ENCODE measurements around the gene PAFAH1B2.
"Not testable (repeated sequence)": the region's sequence is repeated elsewhere in the genome, so short reads cannot be mapped to it uniquely, and the experiment has no call there.

The PAFAH1B2 gene

GRCh38 chr11:117112497-117112896, 31.6 kb upstream of the PAFAH1B2 start:
- H3K4me1 ChIP-seq; H3K9me3 ChIP-seq; H3K36me3 ChIP-seq (replicated peaks); H3K4me3 ChIP-seq; DNase-seq (ENCODE audit: low spot score in 2 of 2); in situ Hi-C loops (cut with MboI; ENCODE audit: low sequenced_read_pairs); H3K27me3 ChIP-seq (ENCODE audit: low read depth): not testable (repeated sequence)

GRCh38 chr11:117112939-117113338, 31.1 kb upstream of the PAFAH1B2 start:
- H3K27me3 ChIP-seq (ENCODE audit: low read depth); H3K36me3 ChIP-seq (replicated peaks); H3K9me3 ChIP-seq; in situ Hi-C loops (cut with MboI; ENCODE audit: low sequenced_read_pairs); H3K4me1 ChIP-seq; DNase-seq (ENCODE audit: low spot score in 2 of 2); H3K4me3 ChIP-seq: not testable (repeated sequence)

GRCh38 chr11:117117681-117118080, 26.4 kb upstream of the PAFAH1B2 start:
- no peak overlapping the region for H3K4me3 ChIP-seq
- in situ Hi-C loops (cut with MboI; ENCODE audit: low sequenced_read_pairs): no loop called here
- H3K36me3 ChIP-seq (replicated peaks): no peaks in the 10 kb centered on the region
- no peaks in the 10 kb centered on the region for H3K27me3 ChIP-seq (ENCODE audit: low read depth)
- H3K9me3 ChIP-seq: no peaks in the 10 kb centered on the region
- H3K4me1 ChIP-seq: peaks cover 3% of the 10 kb centered on the region
- DNase-seq (ENCODE audit: low spot score in 2 of 2): peak in 1 of 2 experiments; percentile 77

- no peaks in the 10 kb centered on the region for H3K36me3 ChIP-seq (replicated peaks)
- in situ Hi-C loops (cut with MboI; ENCODE audit: low sequenced_read_pairs): no loop called here
- no peak for DNase-seq (ENCODE audit: low spot score in 2 of 2)
- H3K4me3 ChIP-seq: no peak overlapping the region
- H3K9me3 ChIP-seq: no peaks in the 10 kb centered on the region
- peaks cover 3% of the 10 kb centered on the region for H3K4me1 ChIP-seq
- H3K27me3 ChIP-seq (ENCODE audit: low read depth): peaks cover 11% of the 10 kb centered on the region; the same call in 1 of the 2 replicates
Observed at GRCh38 chr11:117121176-117121575, 22.9 kb upstream of the PAFAH1B2 start.

DNA sequence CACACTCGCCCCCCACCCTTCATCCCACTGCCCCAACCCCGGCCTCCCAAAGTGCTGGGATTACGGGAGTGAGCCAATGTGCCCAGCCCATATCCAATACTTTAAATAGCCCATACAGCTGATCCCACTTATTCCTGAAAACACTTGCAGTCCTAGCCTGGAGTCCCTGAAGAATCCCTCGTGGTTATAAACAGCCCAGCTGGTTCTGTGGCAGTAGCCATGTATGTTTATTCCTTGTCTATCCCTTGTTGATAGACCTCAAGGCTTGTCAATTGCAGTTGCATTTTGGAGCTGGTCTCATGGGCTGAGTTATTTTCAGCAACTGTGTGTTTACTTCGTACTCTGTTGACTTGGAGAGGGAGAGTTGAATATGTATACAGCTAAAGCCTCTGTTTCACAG, 21.5 kb upstream of the PAFAH1B2 start:
- DNase-seq (ENCODE audit: low spot score in 2 of 2): no peak
- Histone ChIP-seq H3K36me3 (replicated peaks) (no peaks in the 10 kb centered on the region), H3K4me3 (no peak overlapping the region), H3K9me3 (no peaks in the 10 kb centered on the region), H3K27me3 (ENCODE audit: low read depth) (peaks cover 11% of the 10 kb centered on the region; the same call in 1 of the 2 replicates), H3K4me1 (no peaks in the 10 kb centered on the region; the same call in 1 of the 2 replicates)
- in situ Hi-C loops (cut with MboI; ENCODE audit: low sequenced_read_pairs): no loop called here

DNA sequence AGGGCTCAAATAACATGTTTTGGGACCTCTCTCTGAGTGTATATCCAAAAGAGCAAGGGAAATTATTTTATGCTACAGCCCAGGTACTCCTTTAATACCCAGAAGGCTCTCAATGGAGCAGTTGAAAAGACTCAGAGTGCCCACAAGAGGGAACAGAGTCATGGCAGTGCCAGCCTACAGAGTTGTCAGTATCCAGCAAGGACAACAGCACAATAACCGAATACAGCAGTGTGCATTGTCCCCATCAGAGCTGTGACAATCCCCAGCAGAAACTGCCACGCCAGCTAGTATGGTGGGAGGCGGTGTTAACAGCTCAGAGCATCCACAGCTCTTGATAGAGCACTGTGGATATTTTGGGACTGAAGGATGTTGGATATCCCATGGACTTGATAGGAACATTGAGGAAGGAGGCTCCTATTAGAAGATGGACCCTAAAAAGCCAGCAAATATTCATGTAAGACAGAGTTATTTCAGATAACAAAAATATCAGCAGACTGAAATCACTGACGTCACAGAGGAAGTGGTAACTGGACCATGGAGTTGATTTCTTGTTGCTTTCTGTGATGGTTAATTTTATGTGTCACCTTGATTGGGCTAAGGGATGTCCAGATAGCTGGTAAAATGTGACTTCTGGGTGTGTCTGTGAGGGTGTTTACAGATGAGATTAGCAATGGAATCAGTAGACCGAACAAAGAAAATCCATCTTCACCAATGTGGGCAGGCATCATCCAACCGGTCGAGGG, 17.7 kb upstream of the PAFAH1B2 start:
- Histone ChIP-seq H3K27me3 (ENCODE audit: low read depth) (peaks cover 11% of the 10 kb centered on the region; the same call in 1 of the 2 replicates), H3K36me3 (replicated peaks) (no peaks in the 10 kb centered on the region), H3K4me1 (no peaks in the 10 kb centered on the region), H3K4me3 (no peak overlapping the region), H3K9me3 (no peaks in the 10 kb centered on the region)
- DNase-seq (ENCODE audit: low spot score in 2 of 2): no peak
- in situ Hi-C loops (cut with MboI; ENCODE audit: low sequenced_read_pairs): no loop called here

DNA sequence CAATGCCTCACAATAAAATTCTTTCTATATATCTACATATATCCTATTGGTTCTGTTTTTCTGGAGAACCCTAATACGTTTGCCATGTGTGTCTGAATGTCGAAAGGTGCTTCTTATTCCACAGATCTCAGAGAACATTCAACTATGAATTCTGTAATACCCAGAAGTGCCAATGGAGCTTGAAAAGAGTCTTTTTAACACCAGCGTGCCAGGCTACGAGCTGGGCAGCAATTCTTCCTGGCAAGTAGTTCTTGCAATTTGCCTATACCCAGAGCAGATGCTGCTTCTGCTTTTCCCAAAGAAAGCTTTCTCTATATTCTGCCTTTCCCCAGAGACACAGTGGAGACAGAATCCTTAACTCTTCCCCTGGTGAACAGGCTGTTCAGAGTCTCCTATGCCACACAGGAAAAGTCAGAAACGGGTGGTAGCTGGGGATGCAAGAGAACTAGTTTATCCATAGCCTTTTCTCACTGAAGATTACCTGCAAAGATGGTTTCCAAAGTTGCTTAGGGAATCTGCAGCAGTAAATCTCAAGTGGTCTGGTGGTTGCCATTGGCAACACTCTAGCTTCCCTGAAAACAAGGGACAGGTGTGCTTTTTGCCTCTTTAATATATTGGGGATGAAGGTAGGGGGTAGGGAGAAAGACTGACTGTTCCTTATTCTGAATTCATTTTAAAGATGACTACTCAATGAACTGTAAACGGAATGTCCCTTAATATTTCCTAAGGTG, 16.8 kb upstream of the PAFAH1B2 start:
- no peaks in the 10 kb centered on the region for H3K36me3 ChIP-seq (replicated peaks)
- DNase-seq (ENCODE audit: low spot score in 2 of 2): no peak
- H3K4me3 ChIP-seq: no peak overlapping the region
- in situ Hi-C loops (cut with MboI; ENCODE audit: low sequenced_read_pairs): no loop called here
- peaks cover 11% of the 10 kb centered on the region; the same call in 1 of the 2 replicates for H3K27me3 ChIP-seq (ENCODE audit: low read depth)
- no peaks in the 10 kb centered on the region for H3K9me3 ChIP-seq
- no peaks in the 10 kb centered on the region for H3K4me1 ChIP-seq

- no peaks in the 10 kb centered on the region for H3K4me1 ChIP-seq
- H3K27me3 ChIP-seq (ENCODE audit: low read depth): peaks cover 9% of the 10 kb centered on the region; the same call in 1 of the 2 replicates
- no peak overlapping the region for H3K4me3 ChIP-seq
- DNase-seq (ENCODE audit: low spot score in 2 of 2): no peak
- H3K36me3 ChIP-seq (replicated peaks): no peaks in the 10 kb centered on the region
- H3K9me3 ChIP-seq: no peaks in the 10 kb centered on the region
- in situ Hi-C loops (cut with MboI; ENCODE audit: low sequenced_read_pairs): no loop called here
Observed at GRCh38 chr11:117128289-117128688, 15.8 kb upstream of the PAFAH1B2 start.

DNA sequence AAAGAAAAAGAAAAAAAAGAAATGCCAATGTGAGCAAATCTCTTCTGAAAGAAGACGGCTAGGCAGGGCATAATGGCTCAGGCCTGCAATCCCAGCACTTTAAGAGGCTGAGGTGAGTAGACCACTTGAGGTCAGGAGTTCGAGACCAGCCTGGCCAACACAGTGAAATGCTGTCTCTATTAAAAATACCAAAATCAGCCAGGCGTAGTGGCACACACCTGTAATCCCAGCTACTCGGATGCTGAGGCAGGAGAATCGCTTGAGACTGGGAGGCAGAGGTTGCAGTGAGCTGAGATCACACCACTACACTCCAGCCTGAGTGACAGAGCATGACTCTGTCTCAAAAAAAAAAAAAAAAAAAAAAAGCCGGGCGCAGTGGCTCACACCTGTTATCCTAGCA, 13.7 kb upstream of the PAFAH1B2 start:
- not testable (repeated sequence) for H3K36me3 ChIP-seq (replicated peaks); DNase-seq (ENCODE audit: low spot score in 2 of 2); H3K4me1 ChIP-seq; H3K4me3 ChIP-seq; H3K9me3 ChIP-seq; H3K27me3 ChIP-seq (ENCODE audit: low read depth)
- in situ Hi-C loops (cut with MboI; ENCODE audit: low sequenced_read_pairs): loop anchor here (5.0 kb wide), 1 partner anchor 77 kb away; no protein-coding TSS in a partner anchor

DNA sequence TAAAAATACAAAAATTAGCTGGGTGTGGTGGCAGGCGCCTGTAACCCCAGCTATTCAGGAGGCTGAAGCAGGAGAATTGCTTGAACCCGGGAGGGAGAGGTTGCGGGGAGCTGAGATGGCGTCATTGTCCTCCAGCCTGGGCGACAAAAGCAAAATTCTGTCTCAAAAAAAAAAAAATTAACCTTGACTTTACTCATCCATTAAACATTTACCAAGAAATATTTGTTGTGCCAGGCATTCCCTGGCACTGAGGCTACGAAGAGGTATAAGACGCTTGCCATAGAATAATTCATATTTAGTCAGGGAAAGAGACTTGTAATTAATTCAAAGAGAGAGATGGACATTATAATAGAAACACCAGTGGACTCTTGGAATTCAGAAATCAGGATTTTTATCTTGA, 13.2 kb upstream of the PAFAH1B2 start:
- no peak for DNase-seq (ENCODE audit: low spot score in 2 of 2)
- Histone ChIP-seq H3K27me3 (ENCODE audit: low read depth) (peaks cover 3% of the 10 kb centered on the region; the same call in 1 of the 2 replicates), H3K4me3 (no peak overlapping the region), H3K36me3 (replicated peaks) (no peaks in the 10 kb centered on the region), H3K9me3 (no peaks in the 10 kb centered on the region), H3K4me1 (no peaks in the 10 kb centered on the region)
- in situ Hi-C loops (cut with MboI; ENCODE audit: low sequenced_read_pairs): loop anchor here (5.0 kb wide), 1 partner anchor 76 kb away; no protein-coding TSS in a partner anchor

- in situ Hi-C loops (cut with MboI; ENCODE audit: low sequenced_read_pairs): loop anchor here (5.0 kb wide), 1 partner anchor 73 kb away; no protein-coding TSS in a partner anchor
- Histone ChIP-seq H3K36me3 (replicated peaks) (no peaks in the 10 kb centered on the region), H3K4me3 (no peak overlapping the region), H3K4me1 (no peaks in the 10 kb centered on the region), H3K27me3 (ENCODE audit: low read depth) (no peaks in the 10 kb centered on the region), H3K9me3 (no peaks in the 10 kb centered on the region)
- no peak for DNase-seq (ENCODE audit: low spot score in 2 of 2)
Observed at GRCh38 chr11:117134431-117134830, 9.7 kb upstream of the PAFAH1B2 start.

GRCh38 chr11:117134979-117135378, 9.1 kb upstream of the PAFAH1B2 start:
- H3K4me1 ChIP-seq; H3K4me3 ChIP-seq; H3K36me3 ChIP-seq (replicated peaks); DNase-seq (ENCODE audit: low spot score in 2 of 2); H3K27me3 ChIP-seq (ENCODE audit: low read depth); H3K9me3 ChIP-seq: not testable (repeated sequence)
- in situ Hi-C loops (cut with MboI; ENCODE audit: low sequenced_read_pairs): loop anchor here (5.0 kb wide), 1 partner anchor 72 kb away; no protein-coding TSS in a partner anchor

DNA sequence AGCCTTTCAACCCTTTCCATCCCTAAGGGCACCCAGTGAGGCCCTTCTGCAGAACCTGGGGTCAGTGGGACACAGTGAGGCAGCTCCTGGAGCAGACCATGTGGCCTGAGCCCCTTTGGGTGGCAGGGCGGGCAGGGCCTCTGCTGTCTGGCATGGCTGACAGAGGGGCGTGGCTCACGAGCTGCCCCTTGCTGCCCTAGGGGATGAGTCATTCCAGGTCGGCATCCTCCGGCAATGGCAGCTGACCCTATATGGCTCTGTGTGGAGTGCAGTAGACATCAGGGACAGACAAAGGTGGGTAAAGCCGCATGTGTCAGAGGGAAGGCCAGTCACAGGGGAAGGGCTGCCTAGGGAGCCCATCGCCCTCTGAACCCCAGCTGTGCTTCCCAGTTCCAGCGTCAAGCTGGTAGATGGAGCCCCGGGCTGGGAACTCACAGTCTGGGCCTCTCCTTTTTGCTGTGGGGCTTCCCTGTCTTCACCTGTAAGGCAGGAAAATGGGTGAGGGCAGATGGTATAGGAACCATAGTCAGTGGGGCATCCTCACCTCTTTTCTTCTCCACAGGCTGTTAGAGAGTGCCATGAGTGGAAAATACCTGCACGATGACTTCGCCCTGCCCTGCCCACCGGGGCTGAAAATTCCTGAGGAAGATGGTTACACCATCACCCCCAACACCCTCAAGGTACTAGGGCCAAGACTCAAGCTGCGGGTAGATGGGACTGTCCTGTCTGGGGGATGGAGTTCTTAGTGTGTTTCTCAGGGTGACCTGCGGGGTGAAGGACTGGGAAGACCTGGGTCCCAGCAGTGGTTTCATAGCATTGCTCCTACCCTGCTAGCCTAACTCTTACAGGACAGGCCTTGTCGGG, 6.6 kb upstream of the PAFAH1B2 start:
- H3K27me3 ChIP-seq (ENCODE audit: low read depth); in situ Hi-C loops (cut with MboI; ENCODE audit: low sequenced_read_pairs); H3K4me1 ChIP-seq; H3K4me3 ChIP-seq; DNase-seq (ENCODE audit: low spot score in 2 of 2); H3K36me3 ChIP-seq (replicated peaks); H3K9me3 ChIP-seq: not testable (repeated sequence)

All from HAP-1 (cell line).